Aorta (tissue), 5 donors: ENCODE results near the gene CIBAR2. TPM values are rescaled to one million over a fixed set of nuclear protein-coding genes. Genes with fewer than 3 reads are reported as not detected.

ENCODE experiments used
- ATAC-seq: fragments of 200-7000 bp; cut with Tn5 transposase; one replicate; pipeline ENCODE4 v1.9.1; 2022; ENCODE audit warnings: moderate library complexity; ENCODE audit not compliant: low FRiP score
- DNase-seq, 2 donors: peaks; one replicate each; pipeline ENCODE4 v3.0.0-alpha.2; 2020
- H3K27ac ChIP-seq, 2 donors: one replicate each; pipeline ENCODE4 v1.5.1; 2013; ENCODE audit warnings: low read length in 2 of 2, mild to moderate bottlenecking in 2 of 2, moderate library complexity in 2 of 2, control low read depth in 1 of 2, inconsistent platforms in 1 of 2, low read depth in 1 of 2
- H3K27me3 ChIP-seq, 2 donors: one replicate each; pipeline ENCODE4 v1.6.1; 2013; ENCODE audit warnings: control low read depth in 1 of 2, low read length in 1 of 2, mild to moderate bottlenecking in 1 of 2, moderate library complexity in 1 of 2; ENCODE audit not compliant: insufficient read depth in 2 of 2, control insufficient read depth in 1 of 2
- H3K36me3 ChIP-seq, 2 donors: one replicate each; pipeline ENCODE4 v1.6.1; 2013; ENCODE audit warnings: control low read depth in 1 of 2, low read length in 1 of 2, mild to moderate bottlenecking in 1 of 2; ENCODE audit not compliant: insufficient read depth in 2 of 2, control insufficient read depth in 1 of 2
- H3K4me1 ChIP-seq, 2 donors: one replicate each; pipeline ENCODE4 v1.6.1; 2013; ENCODE audit warnings: low read length in 2 of 2, control low read depth in 1 of 2, mild to moderate bottlenecking in 1 of 2, moderate library complexity in 1 of 2; ENCODE audit not compliant: insufficient read depth in 2 of 2, control insufficient read depth in 1 of 2
- H3K4me3 ChIP-seq, 2 donors: one replicate each; pipeline ENCODE4 v1.5.1; 2013; ENCODE audit warnings: low read length in 2 of 2, control low read depth in 1 of 2, mild to moderate bottlenecking in 1 of 2
- H3K9me3 ChIP-seq: one replicate; pipeline ENCODE4 v1.6.1; 2013; ENCODE audit warnings: mild to moderate bottlenecking, low read length; ENCODE audit not compliant: control insufficient read depth
- WGBS, 2 donors: extraction: QIAGEN DNeasy Blood & Tissue Kit; methylation state at CpG; one replicate each; pipeline ENCODE4 v1.1.7; 2013; 5-methylcytosine and 5-hydroxymethylcytosine counted together
- intact Hi-C, 2 donors: fragments of 100-400 bp; cut with DNase I; formaldehyde crosslinking; loops; one replicate each; pipeline versions ENCODE4 v1.14.2 to v1.15.0; 2022
- polyA plus RNA-seq, 2 donors: library from polyadenylated mRNA; stranded (reverse); fragments of 200-250 nt; gene quantifications; one replicate each; pipeline ENCODE4 v1.2.3, GENCODE V29; 2013
- total RNA-seq, 2 donors: library from RNA; stranded (reverse); fragmentation: NEBNext Ultra II Directional; extraction: Animal tissue kit (Norgen Biotek cat#: 25700); gene quantifications; one replicate each; pipeline ENCODE4 v1.2.1, GENCODE V29; 2021
- donor health status: healthy with polysubstance abuse.
- donor health status: Bipolar disorder and iron deficiency.
- donor health status: DM: no; HTN: no; CAD: no.
- donor health status: DM: no; HTN: no; CAD: no.
- donor health status: DM: yes; HTN: yes; CAD: no.

Gene CIBAR2
- total and polyA plus RNA-seq, 4 donors, result 0.57 TPM; not detected in 3

GRCh38 chr16:85139881-85140339 is 27.6 kb upstream of the CIBAR2 start:
- 84 to 88% methylated on average over 9 of the region's 9 CpGs for WGBS, 2 donors

GRCh38 chr16:85138825-85139627 is 26.8 kb upstream of the CIBAR2 start:
- ATAC-seq, result no peak
- intact Hi-C loops, result loop anchor here in 1 of 2 donors (5.0 kb wide), 1 partner anchor 98 kb away; no protein-coding TSS in a partner anchor
- no peaks in the 10 kb centered on the region for H3K9me3 ChIP-seq
- no peak overlapping the region for H3K4me3 ChIP-seq
- H3K36me3 ChIP-seq, result no peaks in the 10 kb centered on the region
- 88 to 92% methylated on average over 16 of the region's 16 CpGs for WGBS, 2 donors
- DNase-seq, result no peak
- no peaks in the 10 kb centered on the region for H3K27me3 ChIP-seq
- no peaks in the 10 kb centered on the region for H3K4me1 ChIP-seq
- no peak overlapping the region for H3K27ac ChIP-seq

More at GRCh38 chr16:85139881-85140339, 27.6 kb upstream of the CIBAR2 start:
- intact Hi-C loops, result loop anchor here in 1 of 2 donors (5.0 kb wide), 1 partner anchor 97 kb away; no protein-coding TSS in a partner anchor
- Histone ChIP-seq H3K27ac (no peak overlapping the region), H3K36me3 (no peaks in the 10 kb centered on the region), H3K9me3 (no peaks in the 10 kb centered on the region), H3K27me3 (no peaks in the 10 kb centered on the region), H3K4me3 (no peak overlapping the region), H3K4me1 (no peaks in the 10 kb centered on the region)
- DNase-seq (no peak), ATAC-seq (no peak)

GRCh38 chr16:85138073-85138824 is 26.0 kb upstream of the CIBAR2 start:
- no peaks in the 10 kb centered on the region for H3K4me1 ChIP-seq
- intact Hi-C loops, result loop anchor here in 1 of 2 donors (5.0 kb wide), 1 partner anchor 99 kb away; no protein-coding TSS in a partner anchor
- no peak for ATAC-seq
- 84% methylated on average over 12 of the region's 12 CpGs for WGBS, 2 donors
- H3K27me3 ChIP-seq, result no peaks in the 10 kb centered on the region
- no peak for DNase-seq
- no peak overlapping the region for H3K4me3 ChIP-seq
- no peaks in the 10 kb centered on the region for H3K9me3 ChIP-seq
- H3K27ac ChIP-seq, result no peak overlapping the region
- no peaks in the 10 kb centered on the region for H3K36me3 ChIP-seq

GRCh38 chr16:85137323-85138072 is 25.2 kb upstream of the CIBAR2 start:
- Histone ChIP-seq H3K4me1 (no peaks in the 10 kb centered on the region), H3K36me3 (no peaks in the 10 kb centered on the region), H3K4me3 (no peak overlapping the region), H3K27me3 (no peaks in the 10 kb centered on the region), H3K9me3 (no peaks in the 10 kb centered on the region), H3K27ac (no peak overlapping the region)
- DNase-seq (peak; percentile 97), ATAC-seq (peak; percentile 94)
- intact Hi-C loops, result loop anchor here in 1 of 2 donors (5.0 kb wide), 1 partner anchor 100 kb away; no protein-coding TSS in a partner anchor
- WGBS, 2 donors, result 2% methylated on average over 26 to 29 of the region's 29 CpGs

GRCh38 chr16:85136702-85137322 is 24.5 kb upstream of the CIBAR2 start:
- intact Hi-C loops, result loop anchor here in 1 of 2 donors (5.0 kb wide), 1 partner anchor 100 kb away; no protein-coding TSS in a partner anchor
- peak in 1 of 2 donors; percentile 79 for DNase-seq
- no peaks in the 10 kb centered on the region for H3K36me3 ChIP-seq
- H3K9me3 ChIP-seq, result no peaks in the 10 kb centered on the region
- H3K27ac ChIP-seq, result no peak overlapping the region
- H3K4me1 ChIP-seq, result no peaks in the 10 kb centered on the region
- peak; percentile 17 for ATAC-seq
- no peak overlapping the region for H3K4me3 ChIP-seq
- no peaks in the 10 kb centered on the region for H3K27me3 ChIP-seq
- WGBS, 2 donors, result 80 to 84% methylated on average over 17 of the region's 17 CpGs

GRCh38 chr16:85136213-85136701 is 24.0 kb upstream of the CIBAR2 start:
- Histone ChIP-seq H3K36me3 (no peaks in the 10 kb centered on the region), H3K4me1 (no peaks in the 10 kb centered on the region), H3K9me3 (no peaks in the 10 kb centered on the region), H3K27me3 (no peaks in the 10 kb centered on the region), H3K27ac (no peak overlapping the region), H3K4me3 (no peak overlapping the region)
- intact Hi-C loops, result loop anchor here in 1 of 2 donors (5.0 kb wide), 1 partner anchor 101 kb away; no protein-coding TSS in a partner anchor
- DNase-seq (peak in 1 of 2 donors; percentile 79), ATAC-seq (peak; percentile 1)
- WGBS, 2 donors, result 84 to 96% methylated on average over 12 of the region's 12 CpGs

GRCh38 chr16:85134789-85135142 is 22.5 kb upstream of the CIBAR2 start:
- 90 to 93% methylated on average over 14 of the region's 14 CpGs for WGBS, 2 donors
- H3K27me3 ChIP-seq, result no peaks in the 10 kb centered on the region
- intact Hi-C loops, result loop anchor here in 1 of 2 donors (5.0 kb wide), 1 partner anchor 103 kb away; no protein-coding TSS in a partner anchor
- H3K27ac ChIP-seq, result no peak overlapping the region
- no peaks in the 10 kb centered on the region for H3K36me3 ChIP-seq
- DNase-seq (no peak), ATAC-seq (no peak)
- peaks cover 2 to 3% of the 10 kb centered on the region in 2 donors for H3K4me1 ChIP-seq
- H3K4me3 ChIP-seq, result no peak overlapping the region
- H3K9me3 ChIP-seq, result no peaks in the 10 kb centered on the region
